ENCODE data around the gene DDI2. TPM values are rescaled to one million over a fixed set of nuclear protein-coding genes. Genes with fewer than 3 reads are reported as not detected.
A peak's percentile ranks its signal among the peaks of the same experiment; 100 is the strongest.
"Not testable (repeated sequence)": the region's sequence is repeated elsewhere in the genome, so short reads cannot be mapped to it uniquely, and the experiment has no call there.

The DDI2 gene
- total RNA-seq, 1 donor from 2014 or later: 22.5 TPM

GRCh38 chr1:15691434-15692032 lies 74.3 kb downstream of the DDI2 start:
- H3K27ac ChIP-seq (replicated peaks): peak overlapping the region; percentile 67
- intact Hi-C loops (cut with micrococcal nuclease): no loop called here
- peaks cover 62% of the 10 kb centered on the region for H3K4me1 ChIP-seq
- no peaks in the 10 kb centered on the region for H3K9me3 ChIP-seq (replicated peaks)
- peaks cover 3% of the 10 kb centered on the region for H3K36me3 ChIP-seq
- H3K4me3 ChIP-seq: no peak overlapping the region
- H3K27me3 ChIP-seq (ENCODE audit: low read depth): no peaks in the 10 kb centered on the region
- TF ChIP-seq CTCF (IDR thresholded peaks at IDR 0.05; ENCODE audit: borderline replicate concordance): no peak
- peak; percentile 59 for DNase-seq

GRCh38 chr1:15692121-15692682 lies 74.9 kb downstream of the DDI2 start:
- intact Hi-C loops (cut with micrococcal nuclease): no loop called here
- Histone ChIP-seq H3K27me3 (ENCODE audit: low read depth) (no peaks in the 10 kb centered on the region), H3K27ac (replicated peaks) (peak overlapping the region; percentile 67), H3K4me3 (no peak overlapping the region), H3K36me3 (peaks cover 3% of the 10 kb centered on the region), H3K9me3 (replicated peaks) (no peaks in the 10 kb centered on the region), H3K4me1 (peaks cover 62% of the 10 kb centered on the region)
- DNase-seq: no peak
- no peak for TF ChIP-seq CTCF (IDR thresholded peaks at IDR 0.05; ENCODE audit: borderline replicate concordance)

GRCh38 chr1:15693371-15693770 lies 76.1 kb downstream of the DDI2 start:
- H3K4me3 ChIP-seq: no peak overlapping the region
- no peak for DNase-seq
- peak overlapping the region; percentile 21 for H3K27ac ChIP-seq (replicated peaks)
- H3K9me3 ChIP-seq (replicated peaks): no peaks in the 10 kb centered on the region
- no peaks in the 10 kb centered on the region for H3K27me3 ChIP-seq (ENCODE audit: low read depth)
- H3K36me3 ChIP-seq: peaks cover 3% of the 10 kb centered on the region
- TF ChIP-seq CTCF (IDR thresholded peaks at IDR 0.05; ENCODE audit: borderline replicate concordance): no peak
- peaks cover 72% of the 10 kb centered on the region for H3K4me1 ChIP-seq
- intact Hi-C loops (cut with micrococcal nuclease): no loop called here

GRCh38 chr1:15696956-15697521 lies 79.8 kb downstream of the DDI2 start:
- Histone ChIP-seq H3K27ac (replicated peaks) (peak overlapping the region; percentile 42), H3K4me3 (no peak overlapping the region), H3K4me1 (peaks cover 72% of the 10 kb centered on the region), H3K36me3 (peaks cover 3% of the 10 kb centered on the region), H3K27me3 (ENCODE audit: low read depth) (no peaks in the 10 kb centered on the region), H3K9me3 (replicated peaks) (no peaks in the 10 kb centered on the region)
- TF ChIP-seq CTCF (IDR thresholded peaks at IDR 0.05; ENCODE audit: borderline replicate concordance): no peak
- intact Hi-C loops (cut with micrococcal nuclease): no loop called here
- no peak for DNase-seq

- no peaks in the 10 kb centered on the region for H3K9me3 ChIP-seq (replicated peaks)
These were observed 80.9 kb downstream of the DDI2 start for GRCh38 chr1:15698201-15698600.

GRCh38 chr1:15699321-15699720 lies 82.1 kb downstream of the DDI2 start:
- intact Hi-C loops (cut with micrococcal nuclease): not testable (repeated sequence)

More at GRCh38 chr1:15698201-15698600, 80.9 kb downstream of the DDI2 start:
- no peaks in the 10 kb centered on the region for H3K27me3 ChIP-seq (ENCODE audit: low read depth)
- H3K36me3 ChIP-seq: peaks cover 3% of the 10 kb centered on the region
- H3K4me3 ChIP-seq: no peak overlapping the region
- no peak for TF ChIP-seq CTCF (IDR thresholded peaks at IDR 0.05; ENCODE audit: borderline replicate concordance)
- no peak for DNase-seq
- H3K4me1 ChIP-seq: peaks cover 72% of the 10 kb centered on the region
- no peak overlapping the region for H3K27ac ChIP-seq (replicated peaks)
- intact Hi-C loops (cut with micrococcal nuclease): no loop called here

More at GRCh38 chr1:15699321-15699720, 82.1 kb downstream of the DDI2 start:
- H3K27ac ChIP-seq (replicated peaks); H3K27me3 ChIP-seq (ENCODE audit: low read depth); H3K36me3 ChIP-seq; H3K4me3 ChIP-seq; DNase-seq; H3K9me3 ChIP-seq (replicated peaks): not testable (repeated sequence)
- peaks cover 72% of the 10 kb centered on the region for H3K4me1 ChIP-seq
